HUES64 (cell line): Measurements from ENCODE around the gene NFAT5.

Source experiments
- H3K27ac ChIP-seq: 2 replicates; pipeline ENCODE4 v1.7.0; 2013; ENCODE audit warnings: low read depth, low read length, inconsistent platforms
- H3K27me3 ChIP-seq: 2 replicates; pipeline ENCODE4 v1.6.1; 2013; ENCODE audit warnings: mild to moderate bottlenecking, low read length; ENCODE audit not compliant: insufficient read depth
- H3K36me3 ChIP-seq: 2 replicates; pipeline ENCODE4 v1.6.1; 2013; ENCODE audit warnings: mild to moderate bottlenecking, low read length; ENCODE audit not compliant: insufficient read depth
- H3K4me1 ChIP-seq: 2 replicates; pipeline ENCODE4 v1.6.1; 2013; ENCODE audit warnings: mild to moderate bottlenecking, low read length, moderate library complexity; ENCODE audit not compliant: insufficient read depth
- H3K4me3 ChIP-seq: 2 replicates; pipeline ENCODE4 v1.5.1; 2013; ENCODE audit warnings: mild to moderate bottlenecking, low read length, moderate library complexity
- H3K9ac ChIP-seq: 2 replicates; pipeline ENCODE4 v1.6.1; 2013; ENCODE audit warnings: mild to moderate bottlenecking, low read depth, low read length
- H3K9me3 ChIP-seq: 2 replicates; pipeline ENCODE4 v1.6.1; 2013; ENCODE audit warnings: low read depth, low read length; ENCODE audit not compliant: insufficient read depth
- WGBS: fragments of 150-250, 120-280 bp; methylation state at CpG from one replicate; pipeline ENCODE4 v1.1.7; 2013; ENCODE audit warnings: missing lambda C conversion rate; 5-methylcytosine and 5-hydroxymethylcytosine counted together

The NFAT5 gene

GRCh38 chr16:69698404-69698803, 132.6 kb downstream of the NFAT5 start:
- WGBS = 94% methylated on average over 3 of the region's 3 CpGs
- H3K4me1 ChIP-seq = no peaks in the 10 kb centered on the region
- no peaks in the 10 kb centered on the region for H3K9me3 ChIP-seq
- no peaks in the 10 kb centered on the region for H3K27me3 ChIP-seq
- no peak overlapping the region for H3K9ac ChIP-seq
- peaks cover 67% of the 10 kb centered on the region for H3K36me3 ChIP-seq
- no peak overlapping the region for H3K4me3 ChIP-seq
- H3K27ac ChIP-seq = no peak overlapping the region

DNA sequence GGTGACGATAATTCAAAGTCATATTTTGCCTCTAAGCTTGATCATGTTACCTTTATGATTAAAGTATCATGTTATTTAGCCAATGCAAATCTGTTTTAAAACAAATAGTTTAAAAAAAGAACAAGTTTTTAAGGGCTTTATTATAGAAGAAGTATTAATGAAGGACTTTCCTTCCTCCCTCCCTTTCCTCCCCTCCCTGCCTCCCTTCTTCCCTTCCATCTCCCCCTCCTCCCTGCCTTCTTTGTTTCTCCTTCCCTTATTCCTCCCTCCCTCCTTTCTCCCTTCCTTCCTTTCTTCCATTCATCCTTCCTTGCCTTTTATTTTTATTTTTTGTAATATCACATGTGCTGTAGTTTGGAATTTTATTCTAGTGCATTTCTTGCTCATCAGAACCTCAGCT, 134.1 kb downstream of the NFAT5 start:
- no peaks in the 10 kb centered on the region for H3K27me3 ChIP-seq
- H3K4me1 ChIP-seq = no peaks in the 10 kb centered on the region
- peaks cover 56% of the 10 kb centered on the region for H3K36me3 ChIP-seq
- WGBS = no CpG with 5 or more reads among the region's 1 CpG
- no peak overlapping the region for H3K9ac ChIP-seq
- no peak overlapping the region for H3K27ac ChIP-seq
- no peak overlapping the region for H3K4me3 ChIP-seq
- no peaks in the 10 kb centered on the region for H3K9me3 ChIP-seq

- Histone ChIP-seq H3K27me3 (no peaks in the 10 kb centered on the region), H3K36me3 (peaks cover 41% of the 10 kb centered on the region), H3K9me3 (no peaks in the 10 kb centered on the region), H3K4me1 (no peaks in the 10 kb centered on the region), H3K27ac (no peak overlapping the region), H3K4me3 (no peak overlapping the region), H3K9ac (no peak overlapping the region)
Observed at GRCh38 chr16:69701452-69701851, 135.7 kb downstream of the NFAT5 start.

DNA sequence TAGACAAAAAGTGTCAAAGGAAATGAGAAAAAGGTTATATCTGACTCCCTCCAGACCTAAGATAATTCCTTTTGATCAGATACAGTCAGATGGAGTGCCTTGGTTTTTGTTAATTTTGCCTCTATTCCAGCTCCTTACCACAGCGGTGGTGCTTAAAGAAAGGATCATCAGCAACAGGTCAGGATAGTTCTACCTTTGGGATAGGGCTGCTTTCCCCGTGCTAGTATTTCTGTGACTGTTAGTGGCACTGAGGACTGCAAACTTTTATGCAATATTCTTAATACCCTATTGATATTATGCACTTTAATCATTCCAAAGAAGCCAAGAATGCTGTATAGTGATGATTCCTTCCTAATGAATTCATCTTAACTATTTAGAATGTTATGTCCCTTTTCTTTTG, 136.1 kb downstream of the NFAT5 start:
- H3K36me3 ChIP-seq = peaks cover 37% of the 10 kb centered on the region
- H3K27me3 ChIP-seq = no peaks in the 10 kb centered on the region
- 95% methylated on average over 2 of the region's 2 CpGs for WGBS
- no peaks in the 10 kb centered on the region for H3K4me1 ChIP-seq
- H3K4me3 ChIP-seq = no peak overlapping the region
- no peaks in the 10 kb centered on the region for H3K9me3 ChIP-seq
- H3K27ac ChIP-seq = no peak overlapping the region
- no peak overlapping the region for H3K9ac ChIP-seq

DNA sequence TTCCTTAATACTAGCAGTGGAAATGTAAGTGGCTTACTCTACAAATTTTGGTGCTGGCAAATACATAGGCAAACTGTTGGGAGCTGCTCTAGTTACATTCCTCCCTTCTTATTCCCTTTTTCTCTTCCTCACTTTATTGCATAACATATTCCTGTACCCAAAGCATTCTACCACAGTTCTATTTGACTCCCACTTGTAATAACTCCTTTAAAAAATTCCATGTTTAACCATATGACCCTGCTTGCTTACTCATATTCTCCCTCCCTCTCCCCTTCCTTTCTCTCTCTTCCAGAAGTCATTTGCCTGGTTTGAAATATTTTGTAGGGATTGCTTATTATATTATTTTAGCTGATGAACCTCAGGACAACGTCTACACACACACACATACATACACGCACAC, 137.9 kb downstream of the NFAT5 start:
- 100% methylated on average over 2 of the region's 2 CpGs for WGBS
- H3K4me3 ChIP-seq = no peak overlapping the region
- H3K4me1 ChIP-seq = no peaks in the 10 kb centered on the region
- no peak overlapping the region for H3K27ac ChIP-seq
- H3K9ac ChIP-seq = no peak overlapping the region
- no peaks in the 10 kb centered on the region for H3K9me3 ChIP-seq
- H3K27me3 ChIP-seq = no peaks in the 10 kb centered on the region
- peaks cover 30% of the 10 kb centered on the region for H3K36me3 ChIP-seq

GRCh38 chr16:69706256-69706974, 140.6 kb downstream of the NFAT5 start:
- Histone ChIP-seq H3K4me1 (no peaks in the 10 kb centered on the region), H3K27me3 (no peaks in the 10 kb centered on the region), H3K9ac (no peak overlapping the region), H3K9me3 (no peaks in the 10 kb centered on the region), H3K27ac (no peak overlapping the region), H3K36me3 (peaks cover 21% of the 10 kb centered on the region), H3K4me3 (no peak overlapping the region)
- WGBS = 88% methylated on average over 1 of the region's 1 CpG

GRCh38 chr16:69706975-69707340, 141.2 kb downstream of the NFAT5 start:
- H3K9me3 ChIP-seq = no peaks in the 10 kb centered on the region
- H3K9ac ChIP-seq = no peak overlapping the region
- 93% methylated on average over 1 of the region's 2 CpGs for WGBS
- no peak overlapping the region for H3K4me3 ChIP-seq
- H3K27me3 ChIP-seq = no peaks in the 10 kb centered on the region
- H3K4me1 ChIP-seq = no peaks in the 10 kb centered on the region
- peaks cover 21% of the 10 kb centered on the region for H3K36me3 ChIP-seq
- H3K27ac ChIP-seq = no peak overlapping the region

GRCh38 chr16:69707920-69708683, 142.3 kb downstream of the NFAT5 start:
- WGBS = 93% methylated on average over 10 of the region's 10 CpGs
- H3K36me3 ChIP-seq = peaks cover 31% of the 10 kb centered on the region
- H3K4me3 ChIP-seq = no peak overlapping the region
- H3K4me1 ChIP-seq = no peaks in the 10 kb centered on the region
- no peaks in the 10 kb centered on the region for H3K27me3 ChIP-seq
- H3K27ac ChIP-seq = no peak overlapping the region
- H3K9ac ChIP-seq = no peak overlapping the region
- H3K9me3 ChIP-seq = no peaks in the 10 kb centered on the region

DNA sequence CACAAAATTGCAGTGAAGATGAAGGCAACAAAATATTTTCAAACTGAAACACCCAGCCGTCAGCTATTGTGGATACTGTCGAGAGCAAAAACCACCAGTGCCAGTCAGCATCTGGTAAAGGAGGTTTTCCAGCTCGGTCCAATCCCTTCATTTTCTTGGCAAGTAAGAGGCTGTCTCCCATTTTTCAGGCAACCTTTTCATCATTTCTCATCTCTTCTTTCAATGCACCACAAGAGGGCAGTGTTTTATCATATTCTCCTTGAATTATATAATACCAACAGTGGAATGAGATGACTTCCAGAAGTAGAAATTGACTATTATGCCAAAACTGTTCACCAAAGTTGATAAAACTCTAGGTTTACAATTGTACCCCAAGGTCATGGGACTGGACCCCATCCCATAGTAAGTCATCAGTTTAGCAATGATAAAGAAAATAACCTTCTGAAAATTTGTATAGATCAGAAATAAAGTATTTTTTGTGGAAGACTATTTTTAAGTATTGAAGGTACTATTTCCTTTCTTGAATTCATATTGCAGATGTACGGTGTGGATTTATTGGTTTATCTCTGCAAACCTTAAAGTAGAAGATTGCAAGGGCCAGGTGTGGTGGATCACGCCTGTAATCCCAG, 143.8 kb downstream of the NFAT5 start:
- Histone ChIP-seq H3K36me3 (peaks cover 27% of the 10 kb centered on the region), H3K27ac (no peak overlapping the region), H3K9ac (no peak overlapping the region), H3K27me3 (no peaks in the 10 kb centered on the region), H3K4me1 (no peaks in the 10 kb centered on the region), H3K4me3 (no peak overlapping the region), H3K9me3 (no peaks in the 10 kb centered on the region)
- WGBS = 83% methylated on average over 5 of the region's 5 CpGs

DNA sequence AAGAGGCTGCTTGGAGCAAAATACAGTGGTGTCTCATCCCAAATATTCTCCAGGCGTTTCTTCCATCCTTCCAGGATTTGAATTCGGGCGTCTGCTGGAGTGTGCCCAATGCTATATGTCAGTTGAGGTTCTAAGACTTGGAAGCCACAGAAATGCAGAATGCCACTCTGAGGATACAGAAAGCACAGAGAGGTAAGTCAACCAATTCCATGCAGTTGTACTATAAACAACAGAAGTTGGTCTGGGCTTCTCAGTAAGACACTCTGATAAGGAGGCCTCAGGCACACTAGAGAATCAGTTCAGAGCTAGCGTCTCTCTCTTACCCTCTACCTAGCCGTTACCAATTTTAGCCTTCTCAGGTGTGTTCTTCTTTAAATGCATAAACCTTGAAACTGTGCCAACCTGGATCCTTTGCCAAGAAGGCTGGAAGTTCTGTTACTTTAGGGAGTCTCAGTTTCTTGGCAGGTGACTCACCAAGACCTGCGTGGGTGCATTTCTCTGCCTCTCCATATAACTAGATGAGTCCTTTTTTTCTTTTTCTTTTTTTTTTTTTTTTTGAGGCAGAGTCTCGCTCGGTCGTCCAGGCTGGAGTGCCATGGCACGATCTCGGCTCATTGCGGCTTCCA, 145.5 kb downstream of the NFAT5 start:
- Histone ChIP-seq H3K27ac (no peak overlapping the region), H3K36me3 (peaks cover 34% of the 10 kb centered on the region), H3K4me3 (no peak overlapping the region), H3K9ac (no peak overlapping the region), H3K27me3 (no peaks in the 10 kb centered on the region), H3K9me3 (no peaks in the 10 kb centered on the region), H3K4me1 (no peaks in the 10 kb centered on the region)
- WGBS = 93% methylated on average over 12 of the region's 12 CpGs

GRCh38 chr16:69712277-69712676, 146.5 kb downstream of the NFAT5 start:
- H3K9me3 ChIP-seq = no peaks in the 10 kb centered on the region
- H3K9ac ChIP-seq = no peak overlapping the region
- 95% methylated on average over 3 of the region's 4 CpGs for WGBS
- H3K27ac ChIP-seq = no peak overlapping the region
- H3K4me1 ChIP-seq = no peaks in the 10 kb centered on the region
- H3K36me3 ChIP-seq = peaks cover 42% of the 10 kb centered on the region
- no peak overlapping the region for H3K4me3 ChIP-seq
- no peaks in the 10 kb centered on the region for H3K27me3 ChIP-seq
